Lower leg skin (tissue), 4 donors: ENCODE data around the gene HAS3. TPM values are rescaled to one million over a fixed set of nuclear protein-coding genes. Genes with fewer than 3 reads are reported as not detected.

Experiments
- DNase-seq, 2 donors: peaks; one replicate each; pipeline ENCODE4 v3.0.0-alpha.2; 2019; ENCODE audit warnings: low spot score in 2 of 2
- H3K4me3 ChIP-seq: fragments of 200-600 bp; sonication (generic); 2 replicates; pipeline ENCODE4 v1.5.1; 2017; ENCODE audit warnings: mild to moderate bottlenecking, low read depth; ENCODE audit not compliant: poor library complexity, severe bottlenecking
- POLR2A ChIP-seq, 2 donors: fragments of 450-650 bp; IDR thresholded peaks; one replicate each; pipeline ENCODE4 v1.6.1; 2016 to 2017; ENCODE audit warnings: antibody characterized with exemption in 2 of 2, mild to moderate bottlenecking in 1 of 2, moderate library complexity in 1 of 2
- WGBS, 2 donors: methylation state at CpG; one replicate each; pipeline ENCODE4 v1.1.5; 2018; 5-methylcytosine and 5-hydroxymethylcytosine counted together
- intact Hi-C: fragments of 100-400 bp; cut with DNase I; formaldehyde crosslinking; loops from one replicate; pipeline ENCODE4 v1.15.0; 2023; ENCODE audit warnings: low total_unique reads
- total RNA-seq, 4 donors: library from RNA; depleted of rRNA; stranded (reverse); fragments of >200 nt; gene quantifications; one replicate each; pipeline ENCODE4 v1.1.0, GENCODE V29; 2016
- TF ChIP-seq, protein P1 (sequence below), 3 donors: fragments of 450-650 bp; IDR thresholded peaks; one replicate each; pipeline ENCODE4 v1.5.1; 2016; ENCODE audit warnings: antibody characterized with exemption in 3 of 3, mild to moderate bottlenecking in 3 of 3, moderate library complexity in 2 of 3

The HAS3 gene
- total RNA-seq, 4 donors from 2014 or later = 3.5 to 7.5 (median 4.8) TPM

DNA sequence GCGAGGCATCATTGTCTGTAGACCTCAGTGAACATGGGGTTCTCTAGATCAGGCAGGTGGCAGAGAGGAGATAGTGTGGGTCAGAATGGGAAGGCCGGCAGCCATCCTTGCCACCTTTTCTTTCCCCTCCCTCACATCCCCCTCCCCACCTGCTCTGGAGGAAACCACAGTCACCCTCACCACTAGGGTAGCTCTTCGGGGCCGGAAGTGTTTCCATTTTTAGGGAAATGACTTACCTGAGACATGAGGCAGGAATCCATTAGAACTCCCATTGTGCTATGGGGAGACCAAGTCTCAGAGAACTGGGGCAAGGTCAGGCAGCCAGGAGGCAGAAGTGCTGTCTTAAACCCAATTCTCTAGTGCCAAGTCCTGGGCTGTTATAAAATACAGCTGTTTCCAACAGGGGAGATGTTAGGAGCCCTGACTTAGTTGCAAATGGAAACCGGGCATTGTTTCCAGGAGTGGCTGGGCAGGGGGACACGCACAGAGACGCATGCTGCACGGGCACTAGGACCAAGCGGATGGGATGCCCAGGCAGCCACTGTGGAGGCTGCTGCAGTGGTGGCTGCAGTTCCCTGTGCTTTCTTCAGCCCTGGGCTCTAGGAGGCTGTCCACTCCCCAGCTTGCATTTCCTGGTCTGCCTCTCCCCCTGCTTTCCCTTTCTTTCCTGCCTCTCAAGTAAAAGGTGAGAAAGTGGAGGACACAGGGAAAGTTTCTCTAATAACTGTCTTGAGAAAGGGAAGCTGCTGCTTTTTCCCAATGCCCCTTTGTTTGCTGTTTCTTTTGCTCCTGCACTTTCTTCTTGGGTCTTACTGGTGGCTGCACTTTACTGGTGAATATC lies 2.8 kb downstream of the HAS3 start:
- no peak overlapping the region for H3K4me3 ChIP-seq
- WGBS, 2 donors = 66 to 70% methylated on average over 9 of the region's 9 CpGs
- no peak for DNase-seq
- intact Hi-C loops = no loop called here
- no peak for TF ChIP-seq POLR2A (IDR thresholded peaks at IDR 0.05)
- TF ChIP-seq, protein P1, sequence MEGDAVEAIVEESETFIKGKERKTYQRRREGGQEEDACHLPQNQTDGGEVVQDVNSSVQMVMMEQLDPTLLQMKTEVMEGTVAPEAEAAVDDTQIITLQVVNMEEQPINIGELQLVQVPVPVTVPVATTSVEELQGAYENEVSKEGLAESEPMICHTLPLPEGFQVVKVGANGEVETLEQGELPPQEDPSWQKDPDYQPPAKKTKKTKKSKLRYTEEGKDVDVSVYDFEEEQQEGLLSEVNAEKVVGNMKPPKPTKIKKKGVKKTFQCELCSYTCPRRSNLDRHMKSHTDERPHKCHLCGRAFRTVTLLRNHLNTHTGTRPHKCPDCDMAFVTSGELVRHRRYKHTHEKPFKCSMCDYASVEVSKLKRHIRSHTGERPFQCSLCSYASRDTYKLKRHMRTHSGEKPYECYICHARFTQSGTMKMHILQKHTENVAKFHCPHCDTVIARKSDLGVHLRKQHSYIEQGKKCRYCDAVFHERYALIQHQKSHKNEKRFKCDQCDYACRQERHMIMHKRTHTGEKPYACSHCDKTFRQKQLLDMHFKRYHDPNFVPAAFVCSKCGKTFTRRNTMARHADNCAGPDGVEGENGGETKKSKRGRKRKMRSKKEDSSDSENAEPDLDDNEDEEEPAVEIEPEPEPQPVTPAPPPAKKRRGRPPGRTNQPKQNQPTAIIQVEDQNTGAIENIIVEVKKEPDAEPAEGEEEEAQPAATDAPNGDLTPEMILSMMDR (IDR thresholded peaks at IDR 0.05) = no peak

DNA sequence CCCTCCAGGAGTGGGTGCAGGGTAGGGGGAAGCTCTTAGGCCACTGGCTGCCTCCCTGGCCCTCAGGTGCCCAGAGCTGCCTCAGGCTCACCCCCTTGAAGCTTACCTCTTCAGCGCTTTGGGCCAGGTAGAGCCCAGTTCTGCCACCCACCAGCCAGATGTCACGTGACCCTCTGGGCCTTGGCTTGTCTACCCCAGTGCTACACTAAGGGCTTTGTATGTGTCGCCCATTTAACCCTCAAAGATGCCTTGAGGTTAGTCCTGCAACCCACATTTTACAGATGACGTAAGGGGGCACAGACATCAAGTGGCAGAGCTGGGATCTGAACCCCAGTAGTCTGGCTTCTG lies 3.4 kb downstream of the HAS3 start:
- DNase-seq = no peak
- TF ChIP-seq, protein P1 (IDR thresholded peaks at IDR 0.05) = no peak
- TF ChIP-seq POLR2A (IDR thresholded peaks at IDR 0.05) = no peak
- H3K4me3 ChIP-seq = no peak overlapping the region
- intact Hi-C loops = no loop called here
- 87% methylated on average over 4 of the region's 4 CpGs for WGBS, 2 donors

GRCh38 chr16:69109486-69110270 lies 4.2 kb downstream of the HAS3 start:
- WGBS, 2 donors = 94 to 95% methylated on average over 48 of the region's 48 CpGs
- intact Hi-C loops = no loop called here
- TF ChIP-seq, protein P1 (IDR thresholded peaks at IDR 0.05) = no peak
- no peak for TF ChIP-seq POLR2A (IDR thresholded peaks at IDR 0.05)
- no peak for DNase-seq
- H3K4me3 ChIP-seq = no peak overlapping the region

DNA sequence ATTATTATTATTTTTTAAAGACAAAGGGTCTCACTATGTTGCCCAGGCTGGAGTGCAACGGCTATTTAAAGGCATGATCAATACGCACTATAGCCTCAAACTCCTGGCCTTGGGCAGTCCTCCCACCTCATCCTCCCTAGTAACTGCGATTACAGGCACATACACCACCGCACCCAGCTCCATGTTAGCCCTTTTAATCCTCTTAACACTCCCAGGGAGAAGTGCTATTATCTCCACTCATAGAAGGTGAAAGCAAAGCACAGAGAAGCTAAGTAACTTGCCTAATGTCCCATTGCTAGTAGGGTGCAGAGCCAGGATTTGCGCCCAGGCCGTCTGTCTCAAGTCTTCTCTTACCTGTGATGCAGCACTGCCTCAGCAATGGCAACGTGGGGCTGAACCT lies 5.0 kb downstream of the HAS3 start:
- H3K4me3 ChIP-seq = no peak overlapping the region
- 92 to 96% methylated on average over 7 of the region's 7 CpGs for WGBS, 2 donors
- intact Hi-C loops = no loop called here
- TF ChIP-seq POLR2A (IDR thresholded peaks at IDR 0.05) = no peak
- TF ChIP-seq, protein P1 (IDR thresholded peaks at IDR 0.05) = no peak
- no peak for DNase-seq

- 81 to 87% methylated on average over 6 of the region's 6 CpGs for WGBS, 2 donors
- no peak for DNase-seq
- intact Hi-C loops = no loop called here
Measured at GRCh38 chr16:69111216-69111875, 5.9 kb downstream of the HAS3 start.

More at GRCh38 chr16:69111216-69111875, 5.9 kb downstream of the HAS3 start:
- TF ChIP-seq POLR2A (IDR thresholded peaks at IDR 0.05) = no peak
- TF ChIP-seq, protein P1 (IDR thresholded peaks at IDR 0.05) = no peak
- H3K4me3 ChIP-seq = no peak overlapping the region
